RWPE1 (cell line): ENCODE results near the gene ASAP2.

Source experiments
- CTCF ChIA-PET: fragments of 350-600 bp; sonication (Branson Sonifier 250); formaldehyde crosslinking; extraction: SDS; loops from one replicate; lab custom pipeline; 2021; lab: Yijun Ruan, JAX
- POLR2A ChIA-PET: fragments of 400-600 bp; formaldehyde crosslinking; extraction: SDS; loops from one replicate; lab custom pipeline; 2020; ENCODE audit warnings: antibody characterized with exemption; ENCODE audit not compliant: low non-redundant PET; lab: Yijun Ruan, JAX
- DNase-seq: peaks from one replicate; pipeline ENCODE4 v3.0.0; 2012; ENCODE audit warnings: low spot score
- H3K27ac ChIP-seq: fragments of 450-650 bp; 2 replicates; pipeline ENCODE4 v1.5.1; 2017
- CTCF ChIP-seq: fragments of 450-650 bp; conservative IDR thresholded peaks from 2 replicates; pipeline ENCODE4 v1.5.1; 2017; ENCODE audit warnings: low read depth, mild to moderate bottlenecking

The ASAP2 gene

GRCh38 chr2:9256570-9257043 is 50.0 kb downstream of the ASAP2 start:
- no peak for TF ChIP-seq CTCF
- DNase-seq: no peak
- peak overlapping the region; percentile 59 for H3K27ac ChIP-seq
- CTCF ChIA-PET: no interaction called here
- POLR2A ChIA-PET: no interaction called here

GRCh38 chr2:9258501-9258900 is 51.9 kb downstream of the ASAP2 start:
- POLR2A ChIA-PET: no interaction called here
- CTCF ChIA-PET: no interaction called here
- peak overlapping the region; percentile 66 for H3K27ac ChIP-seq
- no peak for DNase-seq
- TF ChIP-seq CTCF: no peak

GRCh38 chr2:9258953-9259399 is 52.4 kb downstream of the ASAP2 start:
- no peak for DNase-seq
- ChIA-PET CTCF (no interaction called here), POLR2A (no interaction called here)
- H3K27ac ChIP-seq: peak overlapping the region; percentile 66
- no peak for TF ChIP-seq CTCF

- H3K27ac ChIP-seq: peak overlapping the region; percentile 66
- ChIA-PET CTCF (interaction anchor here (1.1 kb wide), 1 partner anchor 9 kb away, joined by 3 read pairs; no protein-coding TSS in a partner anchor), POLR2A (no interaction called here)
- DNase-seq: no peak
- TF ChIP-seq CTCF: no peak
Measured at GRCh38 chr2:9260464-9260918, 53.9 kb downstream of the ASAP2 start.

GRCh38 chr2:9261231-9261883 is 54.7 kb downstream of the ASAP2 start:
- TF ChIP-seq CTCF: no peak
- no peak for DNase-seq
- POLR2A ChIA-PET: no interaction called here
- peak overlapping the region; percentile 66 for H3K27ac ChIP-seq
- CTCF ChIA-PET: no interaction called here

GRCh38 chr2:9262671-9263171 is 56.1 kb downstream of the ASAP2 start:
- no peak for TF ChIP-seq CTCF
- POLR2A ChIA-PET: no interaction called here
- H3K27ac ChIP-seq: peak overlapping the region; percentile 56
- CTCF ChIA-PET: interaction anchor here (0.6 kb wide), 1 partner anchor 414 kb away, joined by 3 read pairs; no protein-coding TSS in a partner anchor
- DNase-seq: no peak
